ENCODE results near the gene RGR.

The RGR gene

DNA sequence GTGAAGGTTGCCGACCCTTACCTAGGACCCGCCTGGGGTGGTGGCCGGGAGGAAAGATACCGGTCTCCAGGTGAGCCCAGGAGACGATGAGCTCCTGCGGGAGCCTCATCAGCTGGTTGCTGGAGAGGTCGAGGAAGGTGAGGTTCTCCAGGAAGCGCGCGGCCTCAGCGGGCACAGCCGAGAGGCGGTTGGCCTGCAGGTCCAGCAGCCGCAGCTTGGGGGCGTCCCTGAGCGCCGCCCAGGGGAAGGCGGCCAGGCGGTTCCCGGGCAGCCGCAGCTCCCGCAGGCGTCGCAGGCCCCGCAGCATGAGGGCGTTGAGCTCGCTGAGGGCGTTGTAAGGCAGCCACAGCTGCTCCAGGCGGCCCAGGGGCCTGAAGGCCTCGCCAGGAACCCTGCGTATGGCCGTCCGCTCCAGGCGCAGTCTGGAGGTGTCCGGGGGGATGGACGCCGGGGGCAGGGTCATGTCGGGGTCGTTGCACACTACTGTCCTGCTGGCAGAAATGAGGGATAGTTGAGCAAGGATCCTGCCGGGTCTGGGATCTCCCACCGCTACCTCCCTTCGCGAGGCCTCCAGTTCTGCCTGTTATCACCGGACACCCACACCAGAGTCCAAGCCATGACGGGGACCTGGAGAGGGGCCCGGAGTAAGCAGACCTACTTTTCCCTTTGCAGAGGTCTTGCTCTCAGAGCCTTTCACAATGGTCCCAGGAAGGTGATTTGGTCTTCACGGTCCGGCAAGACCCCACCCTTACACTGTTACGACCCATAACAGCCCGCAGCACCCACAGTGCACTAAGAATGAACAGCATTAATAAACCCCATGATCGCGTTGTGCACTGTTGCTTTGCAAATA, 7.4 kb upstream of the RGR start:
- TF ChIP-seq ZBTB7A (IDR thresholded peaks at IDR 0.05; ENCODE audit: low read depth) (no peak), CREB1 (IDR thresholded peaks at IDR 0.05; ENCODE audit: low read depth) (no peak), TCF12 (IDR thresholded peaks at IDR 0.05; ENCODE audit: low read depth) (no peak), NFIC (IDR thresholded peaks at IDR 0.05) (no peak), TEAD4 (IDR thresholded peaks at IDR 0.05) (no peak), EGR1 (IDR thresholded peaks at IDR 0.05) (no peak), CEBPB (IDR thresholded peaks at IDR 0.05) (no peak), RAD21 (IDR thresholded peaks at IDR 0.05; ENCODE audit: low read depth) (no peak), TAF1 (IDR thresholded peaks at IDR 0.05; ENCODE audit: low read depth) (no peak), FOXM1 (IDR thresholded peaks at IDR 0.05; ENCODE audit: borderline replicate concordance, low read depth) (no peak), YY1 (IDR thresholded peaks at IDR 0.05; ENCODE audit: low read depth) (no peak)
- TF ChIP-seq, protein P1, sequence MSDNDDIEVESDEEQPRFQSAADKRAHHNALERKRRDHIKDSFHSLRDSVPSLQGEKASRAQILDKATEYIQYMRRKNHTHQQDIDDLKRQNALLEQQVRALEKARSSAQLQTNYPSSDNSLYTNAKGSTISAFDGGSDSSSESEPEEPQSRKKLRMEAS (IDR thresholded peaks at IDR 0.05): no peak
- TF ChIP-seq, protein P2, sequence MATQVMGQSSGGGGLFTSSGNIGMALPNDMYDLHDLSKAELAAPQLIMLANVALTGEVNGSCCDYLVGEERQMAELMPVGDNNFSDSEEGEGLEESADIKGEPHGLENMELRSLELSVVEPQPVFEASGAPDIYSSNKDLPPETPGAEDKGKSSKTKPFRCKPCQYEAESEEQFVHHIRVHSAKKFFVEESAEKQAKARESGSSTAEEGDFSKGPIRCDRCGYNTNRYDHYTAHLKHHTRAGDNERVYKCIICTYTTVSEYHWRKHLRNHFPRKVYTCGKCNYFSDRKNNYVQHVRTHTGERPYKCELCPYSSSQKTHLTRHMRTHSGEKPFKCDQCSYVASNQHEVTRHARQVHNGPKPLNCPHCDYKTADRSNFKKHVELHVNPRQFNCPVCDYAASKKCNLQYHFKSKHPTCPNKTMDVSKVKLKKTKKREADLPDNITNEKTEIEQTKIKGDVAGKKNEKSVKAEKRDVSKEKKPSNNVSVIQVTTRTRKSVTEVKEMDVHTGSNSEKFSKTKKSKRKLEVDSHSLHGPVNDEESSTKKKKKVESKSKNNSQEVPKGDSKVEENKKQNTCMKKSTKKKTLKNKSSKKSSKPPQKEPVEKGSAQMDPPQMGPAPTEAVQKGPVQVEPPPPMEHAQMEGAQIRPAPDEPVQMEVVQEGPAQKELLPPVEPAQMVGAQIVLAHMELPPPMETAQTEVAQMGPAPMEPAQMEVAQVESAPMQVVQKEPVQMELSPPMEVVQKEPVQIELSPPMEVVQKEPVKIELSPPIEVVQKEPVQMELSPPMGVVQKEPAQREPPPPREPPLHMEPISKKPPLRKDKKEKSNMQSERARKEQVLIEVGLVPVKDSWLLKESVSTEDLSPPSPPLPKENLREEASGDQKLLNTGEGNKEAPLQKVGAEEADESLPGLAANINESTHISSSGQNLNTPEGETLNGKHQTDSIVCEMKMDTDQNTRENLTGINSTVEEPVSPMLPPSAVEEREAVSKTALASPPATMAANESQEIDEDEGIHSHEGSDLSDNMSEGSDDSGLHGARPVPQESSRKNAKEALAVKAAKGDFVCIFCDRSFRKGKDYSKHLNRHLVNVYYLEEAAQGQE (IDR thresholded peaks at IDR 0.05; ENCODE audit: low read depth): no peak

DNA sequence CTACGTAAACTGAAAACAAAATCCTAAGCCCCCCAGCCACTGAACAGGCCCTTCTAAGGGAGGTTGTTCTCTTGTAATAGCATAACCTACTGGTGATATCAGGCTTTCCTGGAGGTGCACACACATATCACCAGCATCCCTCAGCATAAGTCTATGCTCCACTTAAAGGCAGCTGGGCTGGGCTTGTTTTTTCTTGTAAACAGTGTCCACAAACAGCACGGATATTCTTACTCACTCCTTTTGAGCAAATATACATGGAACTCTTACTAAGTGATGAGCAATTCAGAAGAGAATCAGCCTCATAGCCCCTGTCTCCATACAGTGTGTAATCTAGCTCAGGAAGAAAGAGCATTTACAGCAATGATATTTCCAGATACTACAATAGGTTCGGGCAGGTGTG, 5.9 kb upstream of the RGR start:
- no peak for TF ChIP-seq EP300 (IDR thresholded peaks at IDR 0.05; ENCODE audit: borderline replicate concordance)
- TF ChIP-seq, protein P1 (IDR thresholded peaks at IDR 0.05): no peak
- TF ChIP-seq NFIC (IDR thresholded peaks at IDR 0.05): no peak

DNA sequence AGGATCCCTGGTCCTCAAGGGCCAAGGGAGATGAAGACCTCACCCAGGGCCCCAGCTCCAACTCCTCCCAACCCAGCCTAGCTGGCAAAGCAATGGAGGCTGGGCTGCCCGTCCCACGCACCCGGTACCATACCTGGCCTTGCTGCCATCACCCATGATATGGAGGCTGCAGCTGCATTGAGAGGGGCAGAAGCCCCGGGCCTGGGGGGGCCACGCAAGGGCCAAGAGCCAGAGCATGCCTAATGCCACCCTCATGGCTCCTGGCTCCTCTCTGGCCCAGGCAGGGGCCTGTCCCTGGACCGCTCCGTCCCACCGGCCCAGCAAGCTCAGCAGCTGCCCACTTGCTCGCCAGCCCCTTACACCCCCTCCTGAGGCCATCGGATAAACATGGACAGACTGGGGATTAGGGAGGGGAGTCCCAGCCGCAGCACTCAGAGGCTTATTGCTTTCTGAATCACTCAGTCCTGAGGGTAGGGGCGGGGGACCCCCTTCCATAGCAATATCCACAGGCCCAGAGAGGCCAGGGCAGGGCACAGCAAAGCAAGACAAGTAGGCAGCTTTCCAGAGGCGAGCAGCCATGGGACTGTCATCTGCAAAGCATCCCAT, 3.6 kb upstream of the RGR start, which contains the start of gene LRIT1:
Gene LRIT1, minus strand, starts transcription at position 362 of the 606 bp plus-strand sequence. Its CDS starts 107 bp downstream, at position 255.
- TF ChIP-seq YY1 (IDR thresholded peaks at IDR 0.05; ENCODE audit: low read depth) (no peak), RAD21 (IDR thresholded peaks at IDR 0.05; ENCODE audit: low read depth) (no peak), EP300 (IDR thresholded peaks at IDR 0.05; ENCODE audit: borderline replicate concordance) (no peak), TAF1 (IDR thresholded peaks at IDR 0.05; ENCODE audit: low read depth) (no peak), FOXM1 (IDR thresholded peaks at IDR 0.05; ENCODE audit: borderline replicate concordance, low read depth) (no peak), TCF12 (IDR thresholded peaks at IDR 0.05; ENCODE audit: low read depth) (no peak), NFIC (IDR thresholded peaks at IDR 0.05) (no peak)
- TF ChIP-seq, protein P3, sequence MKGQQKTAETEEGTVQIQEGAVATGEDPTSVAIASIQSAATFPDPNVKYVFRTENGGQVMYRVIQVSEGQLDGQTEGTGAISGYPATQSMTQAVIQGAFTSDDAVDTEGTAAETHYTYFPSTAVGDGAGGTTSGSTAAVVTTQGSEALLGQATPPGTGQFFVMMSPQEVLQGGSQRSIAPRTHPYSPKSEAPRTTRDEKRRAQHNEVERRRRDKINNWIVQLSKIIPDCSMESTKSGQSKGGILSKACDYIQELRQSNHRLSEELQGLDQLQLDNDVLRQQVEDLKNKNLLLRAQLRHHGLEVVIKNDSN (IDR thresholded peaks at IDR 0.05): no peak

DNA sequence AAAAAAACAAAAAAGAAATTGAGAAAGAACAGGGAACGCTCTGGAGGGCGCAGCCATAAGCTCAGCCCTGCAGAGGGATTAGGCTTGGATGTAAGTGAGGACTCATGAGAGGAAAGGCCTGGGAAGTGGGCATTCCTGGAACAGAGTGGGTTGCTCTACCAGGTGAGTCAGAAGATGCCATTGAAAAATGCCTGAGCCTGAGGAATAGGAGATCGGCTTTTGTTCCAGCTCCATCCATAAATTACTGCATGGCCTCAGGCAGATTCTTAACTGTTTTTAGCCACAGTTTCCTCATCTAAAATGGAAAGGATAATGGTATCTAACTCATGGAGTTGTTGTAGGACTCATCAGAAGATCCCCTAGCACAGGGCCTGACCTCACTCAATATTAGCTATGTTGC, 1.1 kb upstream of the RGR start:
- TF ChIP-seq TAF1 (IDR thresholded peaks at IDR 0.05; ENCODE audit: low read depth): no peak

DNA sequence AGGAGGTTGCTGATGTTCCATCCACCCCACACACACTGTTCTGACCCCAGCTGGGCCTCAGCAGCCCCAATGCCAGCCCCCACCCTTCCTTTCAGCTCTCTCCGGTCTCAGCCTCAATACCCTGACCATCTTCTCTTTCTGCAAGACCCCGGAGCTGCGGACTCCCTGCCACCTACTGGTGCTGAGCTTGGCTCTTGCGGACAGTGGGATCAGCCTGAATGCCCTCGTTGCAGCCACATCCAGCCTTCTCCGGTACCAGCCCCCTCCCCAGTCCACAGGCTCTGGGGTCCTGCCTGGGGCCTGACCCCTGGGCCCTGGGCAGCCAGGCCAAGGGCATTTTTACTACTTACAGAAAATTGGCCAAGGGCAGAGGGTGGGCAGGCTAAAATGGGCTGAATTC, 2.6 kb downstream of the RGR start:
- TF ChIP-seq, protein P2 (IDR thresholded peaks at IDR 0.05; ENCODE audit: low read depth): no peak

DNA sequence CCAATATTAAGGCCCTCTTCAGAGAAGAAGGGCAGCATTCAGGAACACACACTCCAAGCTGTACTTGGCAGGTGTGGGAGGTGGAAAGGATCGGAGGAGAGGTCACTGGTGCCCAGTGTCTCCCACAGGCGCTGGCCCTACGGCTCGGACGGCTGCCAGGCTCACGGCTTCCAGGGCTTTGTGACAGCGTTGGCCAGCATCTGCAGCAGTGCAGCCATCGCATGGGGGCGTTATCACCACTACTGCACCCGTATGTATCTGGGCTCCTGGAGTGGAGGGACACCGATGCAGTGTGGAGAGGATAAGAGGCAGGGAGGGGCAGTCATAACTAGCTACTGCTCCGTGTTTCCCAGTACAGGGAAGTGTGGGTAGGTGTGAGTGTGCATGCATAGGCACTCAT, 3.9 kb downstream of the RGR start:
- TF ChIP-seq FOXM1 (IDR thresholded peaks at IDR 0.05; ENCODE audit: borderline replicate concordance, low read depth) (no peak), NFIC (IDR thresholded peaks at IDR 0.05) (no peak), YY1 (IDR thresholded peaks at IDR 0.05; ENCODE audit: low read depth) (no peak), EGR1 (IDR thresholded peaks at IDR 0.05) (no peak), EP300 (IDR thresholded peaks at IDR 0.05; ENCODE audit: borderline replicate concordance) (no peak), TAF1 (IDR thresholded peaks at IDR 0.05; ENCODE audit: low read depth) (no peak), CREB1 (IDR thresholded peaks at IDR 0.05; ENCODE audit: low read depth) (no peak), TEAD4 (IDR thresholded peaks at IDR 0.05) (no peak), TCF12 (IDR thresholded peaks at IDR 0.05; ENCODE audit: low read depth) (no peak), ZBTB7A (IDR thresholded peaks at IDR 0.05; ENCODE audit: low read depth) (no peak), CEBPB (IDR thresholded peaks at IDR 0.05) (no peak), RAD21 (IDR thresholded peaks at IDR 0.05; ENCODE audit: low read depth) (no peak)
- TF ChIP-seq, protein P1 (IDR thresholded peaks at IDR 0.05): no peak
- TF ChIP-seq, protein P2 (IDR thresholded peaks at IDR 0.05; ENCODE audit: low read depth): no peak
- TF ChIP-seq, protein P3 (IDR thresholded peaks at IDR 0.05): no peak
